GM23338 (cell line): ENCODE data around the gene PCED1A. TPM values are rescaled to one million over a fixed set of nuclear protein-coding genes. Genes with fewer than 3 reads are reported as not detected.

Experiments
- ATAC-seq: fragments of 200-7000 bp; cut with Tn5 transposase; 3 replicates; pipeline ENCODE4 v1.9.1; 2020
- DNase-seq: peaks from one replicate; pipeline ENCODE4 v3.0.0-alpha.2; 2015; ENCODE audit warnings: low spot score
- H2AFZ ChIP-seq: fragments of 200-600 bp; sonication (generic); 2 replicates; pipeline ENCODE4 v1.8.0; 2016; ENCODE audit warnings: antibody characterized with exemption, mild to moderate bottlenecking, moderate library complexity
- H3F3A ChIP-seq: fragments of 200-600 bp; sonication (generic); replicated peaks from 2 replicates; pipeline ENCODE4 v1.8.0; 2017; ENCODE audit warnings: antibody characterized with exemption, mixed run types, low read depth
- H3K27ac ChIP-seq: fragments of 200-600 bp; sonication (generic); 2 replicates; pipeline ENCODE4 v1.6.1; 2016; ENCODE audit warnings: low read depth
- H3K27me3 ChIP-seq: fragments of 200-600 bp; sonication (generic); 2 replicates; pipeline ENCODE4 v1.8.0; 2016; ENCODE audit warnings: mild to moderate bottlenecking, mixed run types, moderate library complexity; ENCODE audit not compliant: insufficient read depth
- H3K36me3 ChIP-seq: fragments of 200-600 bp; sonication (generic); 2 replicates; pipeline ENCODE4 v1.8.0; 2016; ENCODE audit warnings: mild to moderate bottlenecking; ENCODE audit not compliant: insufficient read depth
- H3K4me1 ChIP-seq: fragments of 200-600 bp; sonication (generic); 2 replicates; pipeline ENCODE4 v1.8.0; 2016; ENCODE audit warnings: mild to moderate bottlenecking, moderate library complexity; ENCODE audit not compliant: insufficient read depth
- H3K4me2 ChIP-seq: fragments of 200-600 bp; sonication (generic); 2 replicates; pipeline ENCODE4 v1.7.1; 2017; ENCODE audit warnings: mixed run types
- H3K4me3 ChIP-seq: fragments of 200-600 bp; sonication (generic); 2 replicates; pipeline ENCODE4 v1.6.1; 2016; ENCODE audit warnings: mixed run types
- H3K79me2 ChIP-seq: fragments of 200-600 bp; sonication (generic); replicated peaks from 2 replicates; pipeline ENCODE4 v1.8.0; 2017; ENCODE audit warnings: mild to moderate bottlenecking; ENCODE audit not compliant: insufficient read depth
- H3K9me2 ChIP-seq: fragments of 200-600 bp; sonication (generic); 2 replicates; pipeline ENCODE4 v1.8.0; 2017; ENCODE audit not compliant: insufficient read depth
- H4K20me1 ChIP-seq: fragments of 200-600 bp; sonication (generic); replicated peaks from 2 replicates; pipeline ENCODE4 v1.8.0; 2017; ENCODE audit warnings: mild to moderate bottlenecking; ENCODE audit not compliant: insufficient read depth
- H3K27ac Mint-ChIP-seq: 2 replicates; pipeline ENCODE4 v1.8.0; 2020; ENCODE audit warnings: inconsistent platforms, mild to moderate bottlenecking, moderate library complexity, mixed read lengths
- H3K27me3 Mint-ChIP-seq: 3 replicates; pipeline ENCODE4 v1.8.0; 2022; ENCODE audit warnings: low read depth, mild to moderate bottlenecking, moderate library complexity, mixed read lengths, inconsistent platforms; ENCODE audit not compliant: insufficient read depth, poor library complexity
- H3K36me3 Mint-ChIP-seq: 3 replicates; pipeline ENCODE4 v1.8.0; 2021; ENCODE audit warnings: low read depth, mild to moderate bottlenecking, inconsistent platforms, moderate library complexity, mixed read lengths
- H3K4me1 Mint-ChIP-seq: 3 replicates; pipeline ENCODE4 v1.8.0; 2020; ENCODE audit warnings: mild to moderate bottlenecking, inconsistent platforms, mixed read lengths
- H3K4me3 Mint-ChIP-seq: 3 replicates; pipeline ENCODE4 v1.8.0; 2021; ENCODE audit warnings: moderate library complexity, mild to moderate bottlenecking, inconsistent platforms, mixed read lengths
- H3K9me3 Mint-ChIP-seq: 3 replicates; pipeline ENCODE4 v1.8.0; 2020; ENCODE audit warnings: moderate library complexity, mild to moderate bottlenecking, inconsistent platforms, mixed read lengths
- CREB1 ChIP-seq: fragments of 250-450 bp; sonication (Bioruptor Pico); IDR thresholded peaks from 2 replicates; pipeline ENCODE4 v1.5.0; 2020; ENCODE audit warnings: low read depth, mild to moderate bottlenecking, moderate library complexity
- EZH2 ChIP-seq: fragments of 200-600 bp; sonication (generic); IDR thresholded peaks from one replicate; pipeline ENCODE4 v1.8.0; 2017; ENCODE audit warnings: antibody characterized with exemption, mild to moderate bottlenecking, low read depth; ENCODE audit not compliant: unreplicated experiment
- JUNB ChIP-seq: IDR thresholded peaks from one replicate; pipeline ENCODE4 v1.6.1; 2016; ENCODE audit warnings: antibody characterized with exemption; ENCODE audit not compliant: unreplicated experiment
- NANOG ChIP-seq: IDR thresholded peaks from 2 replicates; pipeline ENCODE4 v1.6.1; 2016; ENCODE audit warnings: antibody characterized with exemption, borderline replicate concordance
- POLR2AphosphoS5 ChIP-seq: IDR thresholded peaks from 2 replicates; pipeline ENCODE4 v1.6.1; 2016; ENCODE audit warnings: antibody characterized with exemption, low read depth
- STAT1 ChIP-seq: IDR thresholded peaks from one replicate; pipeline ENCODE4 v1.6.1; 2016; ENCODE audit warnings: antibody characterized with exemption; ENCODE audit not compliant: unreplicated experiment
- ZNF114 ChIP-seq: fragments of 250-450 bp; sonication (Bioruptor Pico); IDR thresholded peaks from 2 replicates; pipeline ENCODE4 v1.5.0; 2020; ENCODE audit warnings: mild to moderate bottlenecking, moderate library complexity
- ZNF331 ChIP-seq: fragments of 250-450 bp; sonication (Bioruptor Pico); IDR thresholded peaks from 2 replicates; pipeline ENCODE4 v1.5.0; 2020; ENCODE audit warnings: low read depth, mild to moderate bottlenecking, moderate library complexity
- polyA plus RNA-seq: library from polyadenylated mRNA; unstranded; fragments of >200 nt; fragmentation: Nextera tagmentation; extraction: Ambion mirVana; gene quantifications from 2 replicates; pipeline ENCODE4 v1.2.1, GENCODE V29; 2016
- total RNA-seq: library from RNA; depleted of rRNA; stranded (reverse); fragments of >200 nt; shearing (Covaris generic); gene quantifications from 2 replicates; pipeline ENCODE4 v1.2.3, GENCODE V29; 2014
- TF ChIP-seq, protein P1 (sequence below): IDR thresholded peaks from 2 replicates; pipeline ENCODE4 v1.6.1; 2016; ENCODE audit warnings: antibody characterized with exemption
- TF ChIP-seq, protein P2 (sequence below): IDR thresholded peaks from one replicate; pipeline ENCODE4 v1.6.1; 2018; ENCODE audit warnings: antibody characterized with exemption; ENCODE audit not compliant: unreplicated experiment
- TF ChIP-seq, protein P3 (sequence below): fragments of 250-450 bp; sonication (Bioruptor Pico); IDR thresholded peaks from 2 replicates; pipeline ENCODE4 v1.5.0; 2020; ENCODE audit warnings: mild to moderate bottlenecking, moderate library complexity
- TF ChIP-seq, protein P4 (sequence below), 2 experiments: fragments of 200-600 bp in 1 of 2; sonication (generic) in 1 of 2; conservative IDR thresholded peaks; 2 replicates each; pipeline versions ENCODE4 v1.5.1 to v1.6.1; 2016 to 2017; ENCODE audit warnings: antibody characterized with exemption in 2 of 2, low read depth in 2 of 2, mild to moderate bottlenecking in 2 of 2, moderate library complexity in 1 of 2

PCED1A gene
- total and polyA plus RNA-seq, 2 experiments from 2014 or later: 5.0 to 8.9 TPM

DNA sequence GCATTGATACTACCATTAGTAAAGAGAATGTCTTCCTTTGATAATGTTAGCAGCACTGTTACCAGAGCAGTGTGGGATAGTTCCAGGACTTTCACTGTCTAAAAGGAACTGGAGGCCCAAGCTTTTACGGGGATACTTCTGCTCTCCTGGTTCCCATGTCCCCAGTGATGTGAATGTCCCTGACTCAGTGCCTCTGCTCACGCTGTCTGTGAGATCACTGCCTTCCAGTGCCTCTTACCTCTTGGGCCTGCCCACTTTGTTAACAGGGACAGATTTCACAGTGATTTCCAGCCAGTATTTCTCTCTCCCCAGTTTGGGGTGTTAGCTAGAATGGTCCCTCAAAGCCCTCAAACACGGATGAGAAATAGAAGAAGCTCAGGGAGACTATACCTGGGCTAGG, 47.3 kb upstream of the PCED1A start:
- no peak overlapping the region for H3K4me3 Mint-ChIP-seq
- no peak overlapping the region for H3K4me3 ChIP-seq
- no peaks in the 10 kb centered on the region for H3K36me3 ChIP-seq
- no peaks in the 10 kb centered on the region; the same call in 1 of the 3 replicates for H3K4me1 Mint-ChIP-seq
- H3K27ac Mint-ChIP-seq: no peak overlapping the region
- H3K79me2 ChIP-seq: peaks cover 97% of the 10 kb centered on the region
- H3K27ac ChIP-seq: no peak overlapping the region
- no peaks in the 10 kb centered on the region for H3K9me2 ChIP-seq
- H3K27me3 Mint-ChIP-seq: peaks cover 1% of the 10 kb centered on the region
- H3K36me3 Mint-ChIP-seq: no peaks in the 10 kb centered on the region
- no peaks in the 10 kb centered on the region for H3K9me3 Mint-ChIP-seq
- no peak overlapping the region for H3K4me2 ChIP-seq
- no peaks in the 10 kb centered on the region for H3K27me3 ChIP-seq
- peaks cover 36% of the 10 kb centered on the region for H4K20me1 ChIP-seq
- no peaks in the 10 kb centered on the region for H3F3A ChIP-seq
- TF ChIP-seq, protein P1, sequence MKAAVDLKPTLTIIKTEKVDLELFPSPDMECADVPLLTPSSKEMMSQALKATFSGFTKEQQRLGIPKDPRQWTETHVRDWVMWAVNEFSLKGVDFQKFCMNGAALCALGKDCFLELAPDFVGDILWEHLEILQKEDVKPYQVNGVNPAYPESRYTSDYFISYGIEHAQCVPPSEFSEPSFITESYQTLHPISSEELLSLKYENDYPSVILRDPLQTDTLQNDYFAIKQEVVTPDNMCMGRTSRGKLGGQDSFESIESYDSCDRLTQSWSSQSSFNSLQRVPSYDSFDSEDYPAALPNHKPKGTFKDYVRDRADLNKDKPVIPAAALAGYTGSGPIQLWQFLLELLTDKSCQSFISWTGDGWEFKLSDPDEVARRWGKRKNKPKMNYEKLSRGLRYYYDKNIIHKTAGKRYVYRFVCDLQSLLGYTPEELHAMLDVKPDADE: no peak
- TF ChIP-seq ZNF114 (CRISPR knock-in tag) (no peak), STAT1 (no peak), JUNB (no peak), ZNF331 (no peak), CREB1 (CRISPR knock-in tag) (no peak), NANOG (no peak), EZH2 (no peak), POLR2AphosphoS5 (no peak)
- TF ChIP-seq, protein P2, sequence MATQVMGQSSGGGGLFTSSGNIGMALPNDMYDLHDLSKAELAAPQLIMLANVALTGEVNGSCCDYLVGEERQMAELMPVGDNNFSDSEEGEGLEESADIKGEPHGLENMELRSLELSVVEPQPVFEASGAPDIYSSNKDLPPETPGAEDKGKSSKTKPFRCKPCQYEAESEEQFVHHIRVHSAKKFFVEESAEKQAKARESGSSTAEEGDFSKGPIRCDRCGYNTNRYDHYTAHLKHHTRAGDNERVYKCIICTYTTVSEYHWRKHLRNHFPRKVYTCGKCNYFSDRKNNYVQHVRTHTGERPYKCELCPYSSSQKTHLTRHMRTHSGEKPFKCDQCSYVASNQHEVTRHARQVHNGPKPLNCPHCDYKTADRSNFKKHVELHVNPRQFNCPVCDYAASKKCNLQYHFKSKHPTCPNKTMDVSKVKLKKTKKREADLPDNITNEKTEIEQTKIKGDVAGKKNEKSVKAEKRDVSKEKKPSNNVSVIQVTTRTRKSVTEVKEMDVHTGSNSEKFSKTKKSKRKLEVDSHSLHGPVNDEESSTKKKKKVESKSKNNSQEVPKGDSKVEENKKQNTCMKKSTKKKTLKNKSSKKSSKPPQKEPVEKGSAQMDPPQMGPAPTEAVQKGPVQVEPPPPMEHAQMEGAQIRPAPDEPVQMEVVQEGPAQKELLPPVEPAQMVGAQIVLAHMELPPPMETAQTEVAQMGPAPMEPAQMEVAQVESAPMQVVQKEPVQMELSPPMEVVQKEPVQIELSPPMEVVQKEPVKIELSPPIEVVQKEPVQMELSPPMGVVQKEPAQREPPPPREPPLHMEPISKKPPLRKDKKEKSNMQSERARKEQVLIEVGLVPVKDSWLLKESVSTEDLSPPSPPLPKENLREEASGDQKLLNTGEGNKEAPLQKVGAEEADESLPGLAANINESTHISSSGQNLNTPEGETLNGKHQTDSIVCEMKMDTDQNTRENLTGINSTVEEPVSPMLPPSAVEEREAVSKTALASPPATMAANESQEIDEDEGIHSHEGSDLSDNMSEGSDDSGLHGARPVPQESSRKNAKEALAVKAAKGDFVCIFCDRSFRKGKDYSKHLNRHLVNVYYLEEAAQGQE: no peak
- TF ChIP-seq, protein P3, sequence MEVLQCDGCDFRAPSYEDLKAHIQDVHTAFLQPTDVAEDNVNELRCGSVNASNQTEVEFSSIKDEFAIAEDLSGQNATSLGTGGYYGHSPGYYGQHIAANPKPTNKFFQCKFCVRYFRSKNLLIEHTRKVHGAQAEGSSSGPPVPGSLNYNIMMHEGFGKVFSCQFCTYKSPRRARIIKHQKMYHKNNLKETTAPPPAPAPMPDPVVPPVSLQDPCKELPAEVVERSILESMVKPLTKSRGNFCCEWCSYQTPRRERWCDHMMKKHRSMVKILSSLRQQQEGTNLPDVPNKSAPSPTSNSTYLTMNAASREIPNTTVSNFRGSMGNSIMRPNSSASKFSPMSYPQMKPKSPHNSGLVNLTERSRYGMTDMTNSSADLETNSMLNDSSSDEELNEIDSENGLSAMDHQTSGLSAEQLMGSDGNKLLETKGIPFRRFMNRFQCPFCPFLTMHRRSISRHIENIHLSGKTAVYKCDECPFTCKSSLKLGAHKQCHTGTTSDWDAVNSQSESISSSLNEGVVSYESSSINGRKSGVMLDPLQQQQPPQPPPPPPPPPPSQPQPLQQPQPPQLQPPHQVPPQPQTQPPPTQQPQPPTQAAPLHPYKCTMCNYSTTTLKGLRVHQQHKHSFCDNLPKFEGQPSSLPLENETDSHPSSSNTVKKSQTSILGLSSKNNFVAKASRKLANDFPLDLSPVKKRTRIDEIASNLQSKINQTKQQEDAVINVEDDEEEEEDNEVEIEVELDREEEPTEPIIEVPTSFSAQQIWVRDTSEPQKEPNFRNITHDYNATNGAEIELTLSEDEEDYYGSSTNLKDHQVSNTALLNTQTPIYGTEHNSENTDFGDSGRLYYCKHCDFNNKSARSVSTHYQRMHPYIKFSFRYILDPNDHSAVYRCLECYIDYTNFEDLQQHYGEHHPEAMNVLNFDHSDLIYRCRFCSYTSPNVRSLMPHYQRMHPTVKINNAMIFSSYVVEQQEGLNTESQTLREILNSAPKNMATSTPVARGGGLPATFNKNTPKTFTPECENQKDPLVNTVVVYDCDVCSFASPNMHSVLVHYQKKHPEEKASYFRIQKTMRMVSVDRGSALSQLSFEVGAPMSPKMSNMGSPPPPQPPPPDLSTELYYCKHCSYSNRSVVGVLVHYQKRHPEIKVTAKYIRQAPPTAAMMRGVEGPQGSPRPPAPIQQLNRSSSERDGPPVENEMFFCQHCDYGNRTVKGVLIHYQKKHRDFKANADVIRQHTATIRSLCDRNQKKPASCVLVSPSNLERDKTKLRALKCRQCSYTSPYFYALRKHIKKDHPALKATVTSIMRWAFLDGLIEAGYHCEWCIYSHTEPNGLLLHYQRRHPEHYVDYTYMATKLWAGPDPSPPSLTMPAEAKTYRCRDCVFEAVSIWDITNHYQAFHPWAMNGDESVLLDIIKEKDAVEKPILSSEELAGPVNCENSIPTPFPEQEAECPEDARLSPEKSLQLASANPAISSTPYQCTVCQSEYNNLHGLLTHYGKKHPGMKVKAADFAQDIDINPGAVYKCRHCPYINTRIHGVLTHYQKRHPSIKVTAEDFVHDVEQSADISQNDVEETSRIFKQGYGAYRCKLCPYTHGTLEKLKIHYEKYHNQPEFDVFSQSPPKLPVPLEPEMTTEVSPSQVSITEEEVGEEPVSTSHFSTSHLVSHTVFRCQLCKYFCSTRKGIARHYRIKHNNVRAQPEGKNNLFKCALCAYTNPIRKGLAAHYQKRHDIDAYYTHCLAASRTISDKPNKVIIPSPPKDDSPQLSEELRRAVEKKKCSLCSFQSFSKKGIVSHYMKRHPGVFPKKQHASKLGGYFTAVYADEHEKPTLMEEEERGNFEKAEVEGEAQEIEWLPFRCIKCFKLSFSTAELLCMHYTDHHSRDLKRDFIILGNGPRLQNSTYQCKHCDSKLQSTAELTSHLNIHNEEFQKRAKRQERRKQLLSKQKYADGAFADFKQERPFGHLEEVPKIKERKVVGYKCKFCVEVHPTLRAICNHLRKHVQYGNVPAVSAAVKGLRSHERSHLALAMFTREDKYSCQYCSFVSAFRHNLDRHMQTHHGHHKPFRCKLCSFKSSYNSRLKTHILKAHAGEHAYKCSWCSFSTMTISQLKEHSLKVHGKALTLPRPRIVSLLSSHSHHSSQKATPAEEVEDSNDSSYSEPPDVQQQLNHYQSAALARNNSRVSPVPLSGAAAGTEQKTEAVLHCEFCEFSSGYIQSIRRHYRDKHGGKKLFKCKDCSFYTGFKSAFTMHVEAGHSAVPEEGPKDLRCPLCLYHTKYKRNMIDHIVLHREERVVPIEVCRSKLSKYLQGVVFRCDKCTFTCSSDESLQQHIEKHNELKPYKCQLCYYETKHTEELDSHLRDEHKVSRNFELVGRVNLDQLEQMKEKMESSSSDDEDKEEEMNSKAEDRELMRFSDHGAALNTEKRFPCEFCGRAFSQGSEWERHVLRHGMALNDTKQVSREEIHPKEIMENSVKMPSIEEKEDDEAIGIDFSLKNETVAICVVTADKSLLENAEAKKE (CRISPR knock-in tag): no peak
- TF ChIP-seq, protein P4, sequence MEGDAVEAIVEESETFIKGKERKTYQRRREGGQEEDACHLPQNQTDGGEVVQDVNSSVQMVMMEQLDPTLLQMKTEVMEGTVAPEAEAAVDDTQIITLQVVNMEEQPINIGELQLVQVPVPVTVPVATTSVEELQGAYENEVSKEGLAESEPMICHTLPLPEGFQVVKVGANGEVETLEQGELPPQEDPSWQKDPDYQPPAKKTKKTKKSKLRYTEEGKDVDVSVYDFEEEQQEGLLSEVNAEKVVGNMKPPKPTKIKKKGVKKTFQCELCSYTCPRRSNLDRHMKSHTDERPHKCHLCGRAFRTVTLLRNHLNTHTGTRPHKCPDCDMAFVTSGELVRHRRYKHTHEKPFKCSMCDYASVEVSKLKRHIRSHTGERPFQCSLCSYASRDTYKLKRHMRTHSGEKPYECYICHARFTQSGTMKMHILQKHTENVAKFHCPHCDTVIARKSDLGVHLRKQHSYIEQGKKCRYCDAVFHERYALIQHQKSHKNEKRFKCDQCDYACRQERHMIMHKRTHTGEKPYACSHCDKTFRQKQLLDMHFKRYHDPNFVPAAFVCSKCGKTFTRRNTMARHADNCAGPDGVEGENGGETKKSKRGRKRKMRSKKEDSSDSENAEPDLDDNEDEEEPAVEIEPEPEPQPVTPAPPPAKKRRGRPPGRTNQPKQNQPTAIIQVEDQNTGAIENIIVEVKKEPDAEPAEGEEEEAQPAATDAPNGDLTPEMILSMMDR (conservative IDR thresholded peaks at IDR 0.05; ENCODE audit: low read depth in 2 of 2): no peak
- no peak overlapping the region for H2AFZ ChIP-seq
- no peak for ATAC-seq
- no peak for DNase-seq
- H3K4me1 ChIP-seq: peaks cover 1% of the 10 kb centered on the region; the same call in 1 of the 2 replicates
